ENCODE measurements around the gene NCKAP5.

NCKAP5 gene

GRCh38 chr2:133561045-133561852 lies 7.0 kb downstream of the NCKAP5 start:
- Mint-ChIP-seq H3K4me1 (ENCODE audit: low read depth) (no peaks in the 10 kb centered on the region), H3K27ac (no peak overlapping the region), H3K9me3 (no peaks in the 10 kb centered on the region), H3K4me3 (no peak overlapping the region), H3K27me3 (ENCODE audit: low read depth) (no peaks in the 10 kb centered on the region), H3K36me3 (ENCODE audit: low read depth) (no peaks in the 10 kb centered on the region)

GRCh38 chr2:133557614-133558013 lies 10.6 kb downstream of the NCKAP5 start:
- Mint-ChIP-seq H3K36me3 (ENCODE audit: low read depth) (no peaks in the 10 kb centered on the region), H3K4me3 (no peak overlapping the region), H3K27ac (no peak overlapping the region), H3K4me1 (ENCODE audit: low read depth) (no peaks in the 10 kb centered on the region), H3K9me3 (no peaks in the 10 kb centered on the region), H3K27me3 (ENCODE audit: low read depth) (no peaks in the 10 kb centered on the region)

- Mint-ChIP-seq H3K27ac (no peak overlapping the region), H3K4me1 (ENCODE audit: low read depth) (no peaks in the 10 kb centered on the region), H3K9me3 (no peaks in the 10 kb centered on the region), H3K27me3 (ENCODE audit: low read depth) (no peaks in the 10 kb centered on the region), H3K4me3 (no peak overlapping the region), H3K36me3 (ENCODE audit: low read depth) (no peaks in the 10 kb centered on the region)
These were observed 14.3 kb downstream of the NCKAP5 start for GRCh38 chr2:133553838-133554408.

GRCh38 chr2:133553251-133553650 lies 15.0 kb downstream of the NCKAP5 start:
- Mint-ChIP-seq H3K9me3 (no peaks in the 10 kb centered on the region), H3K27me3 (ENCODE audit: low read depth) (no peaks in the 10 kb centered on the region), H3K27ac (no peak overlapping the region), H3K36me3 (ENCODE audit: low read depth) (no peaks in the 10 kb centered on the region), H3K4me3 (no peak overlapping the region), H3K4me1 (ENCODE audit: low read depth) (no peaks in the 10 kb centered on the region)

GRCh38 chr2:133552821-133553220 lies 15.4 kb downstream of the NCKAP5 start:
- Mint-ChIP-seq H3K4me1 (ENCODE audit: low read depth) (no peaks in the 10 kb centered on the region), H3K36me3 (ENCODE audit: low read depth) (no peaks in the 10 kb centered on the region), H3K27ac (no peak overlapping the region), H3K4me3 (no peak overlapping the region), H3K27me3 (ENCODE audit: low read depth) (no peaks in the 10 kb centered on the region), H3K9me3 (no peaks in the 10 kb centered on the region)

- Mint-ChIP-seq H3K27ac (no peak overlapping the region), H3K4me3 (no peak overlapping the region), H3K4me1 (ENCODE audit: low read depth) (no peaks in the 10 kb centered on the region), H3K27me3 (ENCODE audit: low read depth) (no peaks in the 10 kb centered on the region), H3K9me3 (peaks cover 7% of the 10 kb centered on the region), H3K36me3 (ENCODE audit: low read depth) (no peaks in the 10 kb centered on the region)
These were observed 26.5 kb downstream of the NCKAP5 start for GRCh38 chr2:133541797-133542196.

GRCh38 chr2:133541376-133541775 lies 26.9 kb downstream of the NCKAP5 start:
- Mint-ChIP-seq H3K27ac (no peak overlapping the region), H3K4me3 (no peak overlapping the region), H3K9me3 (peaks cover 3% of the 10 kb centered on the region), H3K27me3 (ENCODE audit: low read depth) (no peaks in the 10 kb centered on the region), H3K36me3 (ENCODE audit: low read depth) (no peaks in the 10 kb centered on the region), H3K4me1 (ENCODE audit: low read depth) (no peaks in the 10 kb centered on the region)

- no peaks in the 10 kb centered on the region for H3K27me3 Mint-ChIP-seq (ENCODE audit: low read depth)
- H3K4me3 Mint-ChIP-seq = no peak overlapping the region
- H3K4me1 Mint-ChIP-seq (ENCODE audit: low read depth) = no peaks in the 10 kb centered on the region
- no peaks in the 10 kb centered on the region for H3K9me3 Mint-ChIP-seq
- H3K27ac Mint-ChIP-seq = no peak overlapping the region
- H3K36me3 Mint-ChIP-seq (ENCODE audit: low read depth) = no peaks in the 10 kb centered on the region
These were observed 35.3 kb downstream of the NCKAP5 start for GRCh38 chr2:133532919-133533318.

GRCh38 chr2:133531382-133531781 lies 36.9 kb downstream of the NCKAP5 start:
- Mint-ChIP-seq H3K9me3 (no peaks in the 10 kb centered on the region), H3K36me3 (ENCODE audit: low read depth) (no peaks in the 10 kb centered on the region)

GRCh38 chr2:133530645-133531044 lies 37.6 kb downstream of the NCKAP5 start:
- Mint-ChIP-seq H3K27me3 (ENCODE audit: low read depth) (no peaks in the 10 kb centered on the region), H3K36me3 (ENCODE audit: low read depth) (no peaks in the 10 kb centered on the region), H3K9me3 (no peaks in the 10 kb centered on the region), H3K4me3 (no peak overlapping the region), H3K27ac (no peak overlapping the region), H3K4me1 (ENCODE audit: low read depth) (no peaks in the 10 kb centered on the region)

More at GRCh38 chr2:133531382-133531781, 36.9 kb downstream of the NCKAP5 start:
- no peak overlapping the region for H3K27ac Mint-ChIP-seq
- no peaks in the 10 kb centered on the region for H3K27me3 Mint-ChIP-seq (ENCODE audit: low read depth)
- no peak overlapping the region for H3K4me3 Mint-ChIP-seq
- H3K4me1 Mint-ChIP-seq (ENCODE audit: low read depth) = no peaks in the 10 kb centered on the region

- Mint-ChIP-seq H3K36me3 (ENCODE audit: low read depth) (no peaks in the 10 kb centered on the region), H3K4me1 (ENCODE audit: low read depth) (no peaks in the 10 kb centered on the region), H3K9me3 (no peaks in the 10 kb centered on the region), H3K4me3 (no peak overlapping the region), H3K27me3 (ENCODE audit: low read depth) (no peaks in the 10 kb centered on the region), H3K27ac (no peak overlapping the region)
These were observed 41.5 kb downstream of the NCKAP5 start for GRCh38 chr2:133526530-133527300.

GRCh38 chr2:133525613-133526529 lies 42.4 kb downstream of the NCKAP5 start:
- Mint-ChIP-seq H3K4me1 (ENCODE audit: low read depth) (no peaks in the 10 kb centered on the region), H3K27ac (no peak overlapping the region), H3K4me3 (no peak overlapping the region)

GRCh38 chr2:133525090-133525489 lies 43.2 kb downstream of the NCKAP5 start:
- no peak overlapping the region for H3K4me3 Mint-ChIP-seq
- no peak overlapping the region for H3K27ac Mint-ChIP-seq
- no peaks in the 10 kb centered on the region for H3K9me3 Mint-ChIP-seq
- no peaks in the 10 kb centered on the region for H3K36me3 Mint-ChIP-seq (ENCODE audit: low read depth)
- H3K27me3 Mint-ChIP-seq (ENCODE audit: low read depth) = no peaks in the 10 kb centered on the region
- no peaks in the 10 kb centered on the region for H3K4me1 Mint-ChIP-seq (ENCODE audit: low read depth)

More at GRCh38 chr2:133525613-133526529, 42.4 kb downstream of the NCKAP5 start:
- H3K9me3 Mint-ChIP-seq = no peaks in the 10 kb centered on the region
- H3K27me3 Mint-ChIP-seq (ENCODE audit: low read depth) = no peaks in the 10 kb centered on the region
- no peaks in the 10 kb centered on the region for H3K36me3 Mint-ChIP-seq (ENCODE audit: low read depth)

GRCh38 chr2:133523406-133523805 lies 44.9 kb downstream of the NCKAP5 start:
- Mint-ChIP-seq H3K27me3 (ENCODE audit: low read depth) (no peaks in the 10 kb centered on the region), H3K9me3 (no peaks in the 10 kb centered on the region), H3K36me3 (ENCODE audit: low read depth) (no peaks in the 10 kb centered on the region), H3K4me3 (no peak overlapping the region), H3K27ac (no peak overlapping the region), H3K4me1 (ENCODE audit: low read depth) (no peaks in the 10 kb centered on the region)
